Epithelial cell of proximal tubule (primary cell): Measurements from ENCODE around the gene ABHD12B. TPM values are rescaled to one million over a fixed set of nuclear protein-coding genes. Genes with fewer than 3 reads are reported as not detected.
A peak's percentile ranks its signal among the peaks of the same experiment; 100 is the strongest.

Experiments
- DNase-seq: peaks from one replicate; pipeline ENCODE4 v3.0.0-alpha.2; 2011; ENCODE audit warnings: low read depth
- H3K4me3 ChIP-seq: 2 replicates; pipeline ENCODE4 v1.5.1; 2011; ENCODE audit warnings: low read depth, mild to moderate bottlenecking, low read length
- total RNA-seq: library from RNA; depleted of rRNA; stranded (reverse); fragments of >200 nt; gene quantifications from 2 replicates; pipeline ENCODE4 v1.2.3, GENCODE V29; 2015
- TF ChIP-seq, protein P1 (sequence below): conservative IDR thresholded peaks from 2 replicates; pipeline ENCODE4 v1.5.1; 2012; ENCODE audit warnings: low read depth, mild to moderate bottlenecking, low read length

Gene ABHD12B
- total RNA-seq, 1 donor from 2014 or later, result not detected

DNA sequence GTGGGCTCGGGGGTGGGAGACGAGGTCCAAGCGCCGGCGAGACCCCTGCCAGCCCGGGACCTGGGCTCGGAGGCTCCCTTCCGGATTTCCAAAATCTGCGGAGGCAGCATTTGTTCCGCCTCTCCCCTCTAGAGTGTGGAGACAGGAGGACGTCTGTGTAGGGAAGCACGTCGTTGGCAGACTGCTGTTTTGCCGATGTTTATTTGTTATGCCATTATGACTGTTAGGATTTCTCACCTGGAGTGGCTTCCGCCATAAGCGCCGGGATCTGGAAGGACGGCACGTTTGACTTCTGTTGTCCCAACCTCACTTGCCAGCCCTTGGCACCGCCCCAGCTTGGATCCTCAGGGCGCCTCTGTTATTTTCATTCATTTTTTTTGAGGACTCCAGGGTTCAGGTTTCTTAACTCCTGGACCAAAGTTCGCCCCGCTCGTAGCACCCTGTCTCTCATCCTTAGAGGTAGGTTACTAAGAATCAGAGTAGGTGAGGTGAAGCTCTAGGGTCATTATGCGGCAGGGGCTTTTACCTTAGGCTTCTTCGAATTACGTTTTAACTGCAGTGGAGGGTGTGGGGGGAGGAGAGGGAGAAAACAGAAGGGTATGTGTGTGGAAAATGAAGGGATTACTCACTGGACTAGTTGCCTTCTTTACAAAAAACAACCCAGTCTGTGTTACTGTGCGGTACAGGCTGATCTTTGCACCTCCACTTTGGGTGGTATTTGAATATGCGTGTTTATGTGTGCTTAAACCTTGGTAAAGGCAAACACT is 73.0 kb downstream of the ABHD12B start:
- TF ChIP-seq, protein P1, sequence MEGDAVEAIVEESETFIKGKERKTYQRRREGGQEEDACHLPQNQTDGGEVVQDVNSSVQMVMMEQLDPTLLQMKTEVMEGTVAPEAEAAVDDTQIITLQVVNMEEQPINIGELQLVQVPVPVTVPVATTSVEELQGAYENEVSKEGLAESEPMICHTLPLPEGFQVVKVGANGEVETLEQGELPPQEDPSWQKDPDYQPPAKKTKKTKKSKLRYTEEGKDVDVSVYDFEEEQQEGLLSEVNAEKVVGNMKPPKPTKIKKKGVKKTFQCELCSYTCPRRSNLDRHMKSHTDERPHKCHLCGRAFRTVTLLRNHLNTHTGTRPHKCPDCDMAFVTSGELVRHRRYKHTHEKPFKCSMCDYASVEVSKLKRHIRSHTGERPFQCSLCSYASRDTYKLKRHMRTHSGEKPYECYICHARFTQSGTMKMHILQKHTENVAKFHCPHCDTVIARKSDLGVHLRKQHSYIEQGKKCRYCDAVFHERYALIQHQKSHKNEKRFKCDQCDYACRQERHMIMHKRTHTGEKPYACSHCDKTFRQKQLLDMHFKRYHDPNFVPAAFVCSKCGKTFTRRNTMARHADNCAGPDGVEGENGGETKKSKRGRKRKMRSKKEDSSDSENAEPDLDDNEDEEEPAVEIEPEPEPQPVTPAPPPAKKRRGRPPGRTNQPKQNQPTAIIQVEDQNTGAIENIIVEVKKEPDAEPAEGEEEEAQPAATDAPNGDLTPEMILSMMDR, result no peak
- peak overlapping the region; percentile 88 for H3K4me3 ChIP-seq
- no peak for DNase-seq

DNA sequence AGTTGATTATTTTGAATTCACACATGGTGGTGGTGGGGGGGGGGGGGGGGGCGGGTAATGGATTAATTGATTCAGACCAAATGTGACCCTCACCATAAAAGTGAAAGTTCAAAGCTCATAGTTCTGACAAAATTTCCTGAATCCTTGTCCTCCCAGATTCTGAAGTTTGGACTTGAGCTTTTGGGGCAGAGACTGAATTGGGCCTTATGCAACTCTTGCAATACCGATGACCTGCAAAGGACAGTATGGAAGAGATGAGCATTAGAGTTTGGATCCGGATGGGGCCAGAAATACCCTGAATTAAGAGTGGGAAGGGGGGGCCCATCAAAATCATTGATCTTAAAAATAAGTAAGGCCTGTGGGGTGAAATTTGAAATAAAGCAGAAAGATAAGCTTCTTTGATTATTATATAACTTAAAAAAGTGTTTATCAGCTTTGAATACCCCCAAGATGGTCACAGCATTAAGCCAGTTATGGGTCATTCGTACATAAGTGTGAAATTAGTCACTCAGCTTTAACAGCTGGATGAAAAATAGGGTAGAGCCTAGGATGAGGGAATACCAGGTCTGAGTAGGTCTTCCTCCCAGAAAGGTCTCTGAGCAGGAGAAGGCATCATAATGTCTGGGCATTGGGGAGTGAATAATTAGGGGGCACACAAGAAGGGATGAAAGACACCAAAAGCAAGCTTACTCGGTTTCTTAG is 74.5 kb downstream of the ABHD12B start:
- no peak for DNase-seq
- H3K4me3 ChIP-seq, result no peak overlapping the region
- TF ChIP-seq, protein P1, result no peak

DNA sequence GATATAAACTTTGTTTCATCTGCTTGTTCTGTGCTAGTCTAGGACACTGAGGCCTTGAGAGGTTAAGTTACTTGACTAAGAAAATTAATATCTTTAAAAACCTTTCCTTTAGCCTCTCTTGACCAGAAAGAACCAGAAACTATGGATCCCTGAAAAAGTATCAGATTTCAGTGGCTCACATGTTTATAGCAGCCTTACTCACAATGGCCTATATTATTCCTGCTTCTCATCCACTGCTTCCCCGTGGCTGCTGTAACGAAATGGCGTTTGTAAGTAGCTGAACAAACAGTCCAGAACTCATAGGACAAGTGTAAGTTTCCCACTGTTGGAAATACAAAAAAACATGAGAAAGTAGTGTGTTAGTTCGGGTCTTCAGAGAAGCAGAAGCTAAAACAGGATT is 75.6 kb downstream of the ABHD12B start:
- no peak overlapping the region for H3K4me3 ChIP-seq
- TF ChIP-seq, protein P1, result no peak
- no peak for DNase-seq

DNA sequence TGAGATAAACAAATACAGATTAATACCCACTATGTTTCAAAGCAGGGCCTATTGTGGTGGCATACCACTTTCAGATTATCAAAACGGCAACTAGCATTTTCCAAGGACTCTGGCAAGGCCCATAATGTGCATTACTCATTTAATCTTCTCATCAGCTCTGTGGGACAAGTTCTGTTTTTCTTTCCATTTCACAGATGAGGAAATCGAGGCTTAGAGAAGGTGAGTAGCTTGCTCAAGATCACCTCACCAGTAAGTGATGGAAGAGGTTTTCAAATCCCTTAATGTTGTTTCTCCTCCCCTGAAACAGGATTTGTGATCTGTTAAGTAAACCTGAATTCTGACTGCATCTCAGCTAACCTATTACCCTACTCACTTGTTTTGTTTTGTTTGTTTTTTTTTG is 76.4 kb downstream of the ABHD12B start:
- no peak for DNase-seq
- TF ChIP-seq, protein P1, result no peak
- H3K4me3 ChIP-seq, result no peak overlapping the region

DNA sequence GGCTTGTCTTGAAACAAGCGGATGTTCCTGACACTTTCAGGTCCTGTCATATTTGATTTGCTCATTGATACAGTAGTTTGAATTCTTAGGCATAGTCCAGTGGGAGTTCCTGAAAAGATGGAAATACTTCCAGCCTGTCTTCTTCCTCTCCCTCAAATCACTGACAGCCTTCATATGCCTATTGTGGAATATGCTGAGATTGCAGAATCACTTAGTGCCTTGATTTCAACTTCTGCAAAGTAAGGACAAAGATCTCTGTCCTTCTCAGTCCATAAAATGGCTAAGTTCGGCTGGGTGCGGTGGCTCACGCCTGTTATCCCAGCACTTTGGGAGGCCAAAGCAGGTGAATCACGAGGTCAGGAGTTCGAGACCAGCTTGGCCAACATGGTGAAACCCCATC is 79.2 kb downstream of the ABHD12B start:
- TF ChIP-seq, protein P1, result no peak
- DNase-seq, result no peak
- no peak overlapping the region for H3K4me3 ChIP-seq

DNA sequence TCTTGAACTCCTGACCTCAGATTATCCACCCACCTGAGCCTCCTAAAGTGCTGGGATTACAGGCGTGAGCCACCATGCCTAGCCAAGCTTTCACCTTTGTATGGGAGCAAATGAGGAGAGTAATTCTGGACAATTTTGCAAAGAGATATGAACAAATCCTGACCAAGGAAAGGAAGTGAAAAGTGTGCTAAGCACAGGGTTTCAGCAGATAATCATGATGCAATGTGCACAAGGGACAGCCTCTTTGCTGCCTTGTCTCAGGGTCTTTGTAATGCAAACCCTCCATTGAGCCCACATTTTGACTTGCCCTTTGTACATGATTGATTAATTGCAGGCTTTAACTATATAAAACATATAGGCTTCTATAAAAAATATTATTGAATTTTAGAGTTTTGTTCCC is 81.6 kb downstream of the ABHD12B start:
- no peak for DNase-seq
- TF ChIP-seq, protein P1, result no peak

More for the DNA sequence above, 81.6 kb downstream of the ABHD12B start:
- H3K4me3 ChIP-seq, result no peak overlapping the region

Other genes starting within 250 kb of the ABHD12B start
- gene SAV1, start 203.7 kb upstream of the ABHD12B start, total RNA-seq, result 29.0 and 32.6 TPM in 2 replicates
- gene NIN, start 40.9 kb upstream of the ABHD12B start, total RNA-seq, result 26.5 and 26.9 TPM in 2 replicates
- gene PYGL, start 72.4 kb downstream of the ABHD12B start, total RNA-seq, result 86.6 and 96.8 TPM in 2 replicates
- gene TRIM9, start 223.1 kb downstream of the ABHD12B start, total RNA-seq, result 0.36 and 0.69 TPM in 2 replicates